Tibial artery (tissue), 4 donors: ENCODE measurements around the gene BEGAIN.

Source experiments
- DNase-seq, 2 donors: peaks; one replicate each; pipeline ENCODE4 v3.0.0-alpha.2; 2019
- H3K27ac ChIP-seq, 2 donors: fragments of 200-600 bp; sonication (generic) in 1 of 2; 1 replicate in 1 of 2; 2 replicates in 1 of 2; pipeline ENCODE4 v1.5.1; 2018 to 2019; ENCODE audit warnings: mild to moderate bottlenecking in 1 of 2
- H3K27me3 ChIP-seq, 2 donors: fragments of 200-600 bp; sonication (generic) in 1 of 2; one replicate each; pipeline versions ENCODE4 v1.5.1 to v1.6.0; 2016 to 2019
- H3K36me3 ChIP-seq, 3 donors: fragments of 200-600 bp; sonication (generic) in 2 of 3; one replicate each; pipeline ENCODE4 v1.5.1; 2016 to 2019; ENCODE audit warnings: mild to moderate bottlenecking in 2 of 3
- H3K4me1 ChIP-seq, 4 donors: fragments of 200-600 bp; sonication (generic) in 2 of 4; 1 replicate in 3 of 4; 2 replicates in 1 of 4; pipeline ENCODE4 v1.5.1; 2016 to 2019
- H3K4me3 ChIP-seq, 2 donors: fragments of 200-600 bp; sonication (generic) in 1 of 2; 1 replicate in 1 of 2; 2 replicates in 1 of 2; pipeline ENCODE4 v1.5.1; 2018 to 2019; ENCODE audit warnings: mild to moderate bottlenecking in 2 of 2
- H3K9me3 ChIP-seq, 3 donors: fragments of 200-600 bp; sonication (generic) in 1 of 3; one replicate each; pipeline ENCODE4 v1.5.1; 2016 to 2019
- intact Hi-C: fragments of 100-400 bp; cut with DNase I; formaldehyde crosslinking; loops from one replicate; pipeline ENCODE4 v1.15.0; 2023; ENCODE audit warnings: low total_unique reads
- TF ChIP-seq, protein P1 (sequence below), 2 experiments: fragments of 200-600 bp in 1 of 2; fragments of 450-650 bp in 1 of 2; IDR thresholded peaks; one replicate each; pipeline ENCODE4 v1.5.1; 2017 to 2019; ENCODE audit warnings: antibody characterized with exemption in 2 of 2, mild to moderate bottlenecking in 1 of 2, moderate library complexity in 1 of 2

The BEGAIN gene

GRCh38 chr14:100581228-100582145 lies 5.7 kb downstream of the BEGAIN start:
- peak in 1 of 2 donors; percentile 48 for DNase-seq
- intact Hi-C loops, result no loop called here
- Histone ChIP-seq H3K27ac (no peak overlapping the region), H3K9me3 (no peaks in the 10 kb centered on the region), H3K4me3 (no peak overlapping the region), H3K27me3 (peaks cover 0 to 12% of the 10 kb centered on the region in 2 donors), H3K4me1 (peaks cover 0 to 4% (median 3%) of the 10 kb centered on the region in 4 donors), H3K36me3 (no peaks in the 10 kb centered on the region)
- TF ChIP-seq, protein P1, sequence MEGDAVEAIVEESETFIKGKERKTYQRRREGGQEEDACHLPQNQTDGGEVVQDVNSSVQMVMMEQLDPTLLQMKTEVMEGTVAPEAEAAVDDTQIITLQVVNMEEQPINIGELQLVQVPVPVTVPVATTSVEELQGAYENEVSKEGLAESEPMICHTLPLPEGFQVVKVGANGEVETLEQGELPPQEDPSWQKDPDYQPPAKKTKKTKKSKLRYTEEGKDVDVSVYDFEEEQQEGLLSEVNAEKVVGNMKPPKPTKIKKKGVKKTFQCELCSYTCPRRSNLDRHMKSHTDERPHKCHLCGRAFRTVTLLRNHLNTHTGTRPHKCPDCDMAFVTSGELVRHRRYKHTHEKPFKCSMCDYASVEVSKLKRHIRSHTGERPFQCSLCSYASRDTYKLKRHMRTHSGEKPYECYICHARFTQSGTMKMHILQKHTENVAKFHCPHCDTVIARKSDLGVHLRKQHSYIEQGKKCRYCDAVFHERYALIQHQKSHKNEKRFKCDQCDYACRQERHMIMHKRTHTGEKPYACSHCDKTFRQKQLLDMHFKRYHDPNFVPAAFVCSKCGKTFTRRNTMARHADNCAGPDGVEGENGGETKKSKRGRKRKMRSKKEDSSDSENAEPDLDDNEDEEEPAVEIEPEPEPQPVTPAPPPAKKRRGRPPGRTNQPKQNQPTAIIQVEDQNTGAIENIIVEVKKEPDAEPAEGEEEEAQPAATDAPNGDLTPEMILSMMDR (IDR thresholded peaks at IDR 0.05), result no peak

- Histone ChIP-seq H3K9me3 (no peaks in the 10 kb centered on the region), H3K4me1 (no peaks in the 10 kb centered on the region), H3K4me3 (no peak overlapping the region), H3K27ac (no peak overlapping the region), H3K27me3 (peaks cover 0 to 10% of the 10 kb centered on the region in 2 donors), H3K36me3 (no peaks in the 10 kb centered on the region)
- intact Hi-C loops, result no loop called here
- TF ChIP-seq, protein P1 (IDR thresholded peaks at IDR 0.05), result no peak
- peak in 1 of 2 donors; percentile 54 for DNase-seq
Measured at GRCh38 chr14:100580316-100581227, 6.6 kb downstream of the BEGAIN start.

- Histone ChIP-seq H3K36me3 (no peaks in the 10 kb centered on the region), H3K27me3 (peaks cover 0 to 14% of the 10 kb centered on the region in 2 donors), H3K27ac (no peak overlapping the region), H3K4me3 (no peak overlapping the region), H3K4me1 (no peaks in the 10 kb centered on the region), H3K9me3 (no peaks in the 10 kb centered on the region)
- TF ChIP-seq, protein P1 (IDR thresholded peaks at IDR 0.05), result no peak
- DNase-seq, result no peak
- intact Hi-C loops, result no loop called here
Measured at GRCh38 chr14:100578552-100578951, 8.7 kb downstream of the BEGAIN start.

DNA sequence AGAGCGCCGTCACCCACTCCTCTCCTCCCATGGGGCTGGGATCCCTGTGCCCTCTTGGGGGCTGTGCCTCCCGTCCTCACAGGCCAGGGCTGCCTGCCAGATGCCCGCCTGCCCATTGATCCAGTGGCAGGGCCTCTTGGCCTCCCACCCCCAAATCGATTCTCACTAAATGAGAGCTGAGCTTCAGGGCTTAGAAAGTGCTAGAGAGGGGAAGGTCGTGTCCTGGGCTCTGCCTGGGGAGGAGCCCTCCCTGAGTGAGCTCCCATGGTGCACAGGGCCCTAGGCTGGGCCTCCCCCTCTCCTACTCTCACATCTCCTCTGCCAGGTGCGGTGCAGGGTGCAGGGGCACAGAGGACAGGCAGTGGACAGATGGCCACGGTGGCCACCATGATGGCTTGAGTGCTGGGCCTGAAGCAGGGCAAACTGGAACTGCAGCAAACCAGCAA lies 9.2 kb downstream of the BEGAIN start:
- DNase-seq, result peak in 1 of 2 donors; percentile 54

More for the DNA sequence above, 9.2 kb downstream of the BEGAIN start:
- Histone ChIP-seq H3K9me3 (no peaks in the 10 kb centered on the region), H3K27me3 (peaks cover 0 to 19% of the 10 kb centered on the region in 2 donors), H3K36me3 (no peaks in the 10 kb centered on the region), H3K4me3 (no peak overlapping the region), H3K4me1 (no peaks in the 10 kb centered on the region), H3K27ac (no peak overlapping the region)
- TF ChIP-seq, protein P1 (IDR thresholded peaks at IDR 0.05), result no peak
- intact Hi-C loops, result no loop called here
